K562 (cell line): ENCODE measurements around the gene HMCES. TPM values are rescaled to one million over a fixed set of nuclear protein-coding genes. Genes with fewer than 3 reads are reported as not detected.

Experiments used
- BHLHE40 ChIP-seq: IDR thresholded peaks from 2 replicates; pipeline ENCODE4 v1.6.1; 2011; ENCODE audit warnings: low read length, improper control_type of control experiment
- FOXA1 ChIP-seq: fragments of 450-650 bp; IDR thresholded peaks from 2 replicates; pipeline ENCODE4 v1.6.1; 2016; ENCODE audit warnings: mild to moderate bottlenecking, borderline replicate concordance
- FOXA3 ChIP-seq, 2 experiments: fragments of 450-650 bp in 1 of 2; sonication (generic) in 1 of 2; formaldehyde crosslinking; IDR thresholded peaks in 1 of 2; conservative IDR thresholded peaks in 1 of 2; 2 replicates each; pipeline versions ENCODE4 v1.4.0 to v1.8.0; 2020 to 2022; ENCODE audit warnings: mild to moderate bottlenecking in 2 of 2, missing genetic modification reagents in 1 of 2
- KHSRP ChIP-seq: fragments of 450-650 bp; IDR thresholded peaks from 2 replicates; pipeline ENCODE4 v1.6.1; 2017
- KLF10 ChIP-seq: fragments of 250-450 bp; sonication (Bioruptor Pico); IDR thresholded peaks from 2 replicates; pipeline ENCODE4 v1.6.1; 2021; ENCODE audit warnings: matching md5 sums
- KLF13 ChIP-seq: fragments of 450-650 bp; IDR thresholded peaks from 2 replicates; pipeline ENCODE4 v1.6.1; 2016; ENCODE audit warnings: missing genetic modification characterization, low read depth, mild to moderate bottlenecking, missing compliant biosample characterization, moderate library complexity, borderline replicate concordance
- LCOR ChIP-seq: sonication (generic); formaldehyde crosslinking; IDR thresholded peaks from 2 replicates; pipeline ENCODE4 v1.8.0; 2022; ENCODE audit warnings: mild to moderate bottlenecking, missing genetic modification reagents
- PRPF4 ChIP-seq: fragments of 200-400 bp; formaldehyde crosslinking; IDR thresholded peaks from one replicate; pipeline ENCODE4 v1.6.1; 2017; ENCODE audit warnings: low read length, low read depth, mild to moderate bottlenecking; ENCODE audit not compliant: insufficient read depth, poor library complexity, severe bottlenecking
- RBM14 ChIP-seq: fragments of 200-400 bp; formaldehyde crosslinking; IDR thresholded peaks from 2 replicates; pipeline ENCODE4 v1.6.1; 2018; ENCODE audit warnings: low read depth, mild to moderate bottlenecking, low read length, moderate library complexity, borderline replicate concordance; ENCODE audit not compliant: insufficient read depth
- RCOR1 ChIP-seq, 2 experiments: IDR thresholded peaks; 2 replicates each; pipeline ENCODE4 v1.6.1; 2012; ENCODE audit warnings: low read depth in 2 of 2, low read length in 2 of 2, borderline replicate concordance in 1 of 2, improper control_type of control experiment in 1 of 2
- RERE ChIP-seq: sonication (generic); formaldehyde crosslinking; IDR thresholded peaks from 2 replicates; pipeline ENCODE4 v1.8.0; 2023; ENCODE audit warnings: missing genetic modification reagents, mild to moderate bottlenecking, borderline replicate concordance
- U2AF2 ChIP-seq: fragments of 200-400 bp; formaldehyde crosslinking; optimal IDR thresholded peaks from 2 replicates; pipeline ENCODE3; 2017; ENCODE audit warnings: low read depth, mild to moderate bottlenecking, low read length
- ZBTB17 ChIP-seq: fragments of 450-650 bp; formaldehyde crosslinking; IDR thresholded peaks from 2 replicates; pipeline ENCODE4 v1.4.0; 2020; ENCODE audit warnings: mild to moderate bottlenecking
- ZC3H4 ChIP-seq: sonication (generic); formaldehyde crosslinking; IDR thresholded peaks from 2 replicates; pipeline ENCODE4 v1.9.0; 2021; ENCODE audit warnings: missing genetic modification reagents, borderline replicate concordance
- ZNF232 ChIP-seq: sonication (generic); formaldehyde crosslinking; IDR thresholded peaks from 2 replicates; pipeline ENCODE4 v1.8.0; 2022; ENCODE audit warnings: mild to moderate bottlenecking, missing genetic modification reagents
- ZNF561 ChIP-seq: fragments of 450-650 bp; formaldehyde crosslinking; conservative IDR thresholded peaks from 2 replicates; pipeline ENCODE4 v1.4.0; 2020; ENCODE audit warnings: mild to moderate bottlenecking, moderate library complexity
- ZSCAN32 ChIP-seq: fragments of 450-650 bp; formaldehyde crosslinking; IDR thresholded peaks from 2 replicates; pipeline ENCODE4 v1.4.0; 2020; ENCODE audit warnings: mild to moderate bottlenecking, moderate library complexity
- polyA plus RNA-seq, 8 experiments: library from polyadenylated mRNA; depleted of rRNA in 4 of 8; stranded (reverse) in 5 of 8; unstranded in 3 of 8; fragments of >200 nt; fragmentation: Nextera tagmentation in 2 of 8; fragmentation: Illumina TruSeq in 1 of 8; extraction: Ambion mirVana in 2 of 8; extraction: Trizol in 1 of 8; gene quantifications; 2 replicates each; pipeline versions ENCODE4 v1.2.1 to v1.2.3, GENCODE V29; 2011 to 2014; ENCODE audit warnings: inconsistent platforms in 1 of 8, missing spikeins in 1 of 8
- total RNA-seq, 7 experiments: library from RNA; depleted of rRNA in 6 of 7; stranded (reverse); fragments of >200 nt in 6 of 7; fragmentation: Illumina TruSeq in 2 of 7; extraction: Trizol in 2 of 7; gene quantifications; 2 replicates each; pipeline versions ENCODE4 v1.2.1 to v1.2.3, GENCODE V29; 2011 to 2021; ENCODE audit warnings: low replicate concordance in 1 of 7
- TF ChIP-seq, protein P1 (sequence below): sonication (generic); formaldehyde crosslinking; IDR thresholded peaks from 2 replicates; pipeline ENCODE4 v1.8.0; 2022; ENCODE audit warnings: mild to moderate bottlenecking, missing genetic modification reagents
- TF ChIP-seq, protein P2 (sequence below): sonication (generic); formaldehyde crosslinking; IDR thresholded peaks from 2 replicates; pipeline ENCODE4 v1.8.1; 2023; ENCODE audit warnings: mild to moderate bottlenecking, missing genetic modification reagents

The HMCES gene
- total and polyA plus RNA-seq, 9 of the 15 experiments (the other 6 are each of a cell fraction or from before 2014, with no cell fraction given): 18.8 to 45.3 (median 24.8) TPM

GRCh38 chr3:129238945-129239705, 39.5 kb upstream of the HMCES start (continued):
- TF ChIP-seq ZBTB17 (CRISPR knock-in tag): no peak
- no peak for TF ChIP-seq U2AF2
- TF ChIP-seq BHLHE40: no peak
- no peak for TF ChIP-seq KLF10 (CRISPR knock-in tag)
- TF ChIP-seq ZSCAN32 (CRISPR knock-in tag): no peak
- TF ChIP-seq RERE (CRISPR knock-in tag): no peak
- no peak for TF ChIP-seq FOXA3 (CRISPR knock-in tag; conservative IDR thresholded peaks at IDR 0.05 in 1 of 2, IDR thresholded peaks at IDR 0.05 in 1 of 2)
- TF ChIP-seq, protein P1, sequence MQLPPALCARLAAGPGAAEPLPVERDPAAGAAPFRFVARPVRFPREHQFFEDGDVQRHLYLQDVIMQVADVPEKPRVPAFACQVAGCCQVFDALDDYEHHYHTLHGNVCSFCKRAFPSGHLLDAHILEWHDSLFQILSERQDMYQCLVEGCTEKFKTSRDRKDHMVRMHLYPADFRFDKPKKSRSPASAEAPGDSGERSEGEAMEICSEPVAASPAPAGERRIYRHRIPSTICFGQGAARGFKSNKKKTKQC (CRISPR knock-in tag): no peak
- TF ChIP-seq ZNF561 (CRISPR knock-in tag): no peak
- TF ChIP-seq ZNF232 (CRISPR knock-in tag): no peak
- TF ChIP-seq, protein P2, sequence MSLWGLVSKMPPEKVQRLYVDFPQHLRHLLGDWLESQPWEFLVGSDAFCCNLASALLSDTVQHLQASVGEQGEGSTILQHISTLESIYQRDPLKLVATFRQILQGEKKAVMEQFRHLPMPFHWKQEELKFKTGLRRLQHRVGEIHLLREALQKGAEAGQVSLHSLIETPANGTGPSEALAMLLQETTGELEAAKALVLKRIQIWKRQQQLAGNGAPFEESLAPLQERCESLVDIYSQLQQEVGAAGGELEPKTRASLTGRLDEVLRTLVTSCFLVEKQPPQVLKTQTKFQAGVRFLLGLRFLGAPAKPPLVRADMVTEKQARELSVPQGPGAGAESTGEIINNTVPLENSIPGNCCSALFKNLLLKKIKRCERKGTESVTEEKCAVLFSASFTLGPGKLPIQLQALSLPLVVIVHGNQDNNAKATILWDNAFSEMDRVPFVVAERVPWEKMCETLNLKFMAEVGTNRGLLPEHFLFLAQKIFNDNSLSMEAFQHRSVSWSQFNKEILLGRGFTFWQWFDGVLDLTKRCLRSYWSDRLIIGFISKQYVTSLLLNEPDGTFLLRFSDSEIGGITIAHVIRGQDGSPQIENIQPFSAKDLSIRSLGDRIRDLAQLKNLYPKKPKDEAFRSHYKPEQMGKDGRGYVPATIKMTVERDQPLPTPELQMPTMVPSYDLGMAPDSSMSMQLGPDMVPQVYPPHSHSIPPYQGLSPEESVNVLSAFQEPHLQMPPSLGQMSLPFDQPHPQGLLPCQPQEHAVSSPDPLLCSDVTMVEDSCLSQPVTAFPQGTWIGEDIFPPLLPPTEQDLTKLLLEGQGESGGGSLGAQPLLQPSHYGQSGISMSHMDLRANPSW (CRISPR knock-in tag): no peak
- peak in 1 of 2 experiments; percentile 52; a peak in 2 of 4 replicates for TF ChIP-seq RCOR1 (IDR thresholded peaks at IDR 0.05; ENCODE audit: borderline replicate concordance in 1 of 2, low read depth in 2 of 2, low read length in 2 of 2)
- no peak for TF ChIP-seq RBM14
- no peak for TF ChIP-seq KHSRP
- no peak for TF ChIP-seq LCOR (CRISPR knock-in tag)
- no peak for TF ChIP-seq ZC3H4 (CRISPR knock-in tag)
- no peak for TF ChIP-seq PRPF4
- TF ChIP-seq FOXA1: no peak
- TF ChIP-seq KLF13 (tag): no peak
